NK-92 (cell line): ENCODE measurements around the gene FAM3D.
"Not testable (repeated sequence)": the region's sequence is repeated elsewhere in the genome, so short reads cannot be mapped to it uniquely, and the experiment has no call there.

Experiments used
- DNase-seq: peaks from one replicate; lab custom pipeline; 2025; ENCODE audit not compliant: unreplicated experiment; lab: John Stamatoyannopoulos, UW

FAM3D gene

DNA sequence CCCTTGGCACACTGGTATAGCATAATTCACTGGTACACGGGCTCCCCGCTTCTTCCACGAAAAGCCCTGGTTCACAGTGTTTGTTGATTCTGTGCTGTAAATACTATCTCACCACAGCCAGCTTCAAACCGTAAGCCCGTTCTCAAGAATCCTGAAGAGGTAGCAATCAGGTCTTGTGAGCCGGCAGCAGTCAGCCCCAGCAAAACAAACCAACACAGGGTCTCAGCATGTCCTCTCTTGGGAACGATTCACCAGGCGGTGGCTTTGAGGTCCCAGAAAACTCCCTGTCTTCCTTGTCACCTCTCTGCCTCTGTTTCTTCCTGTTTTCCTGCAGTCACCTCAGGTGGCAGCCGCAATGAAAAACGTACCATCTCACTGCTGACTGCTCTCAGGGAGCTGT lies 19.1 kb upstream of the FAM3D start:
- no peak for DNase-seq

DNA sequence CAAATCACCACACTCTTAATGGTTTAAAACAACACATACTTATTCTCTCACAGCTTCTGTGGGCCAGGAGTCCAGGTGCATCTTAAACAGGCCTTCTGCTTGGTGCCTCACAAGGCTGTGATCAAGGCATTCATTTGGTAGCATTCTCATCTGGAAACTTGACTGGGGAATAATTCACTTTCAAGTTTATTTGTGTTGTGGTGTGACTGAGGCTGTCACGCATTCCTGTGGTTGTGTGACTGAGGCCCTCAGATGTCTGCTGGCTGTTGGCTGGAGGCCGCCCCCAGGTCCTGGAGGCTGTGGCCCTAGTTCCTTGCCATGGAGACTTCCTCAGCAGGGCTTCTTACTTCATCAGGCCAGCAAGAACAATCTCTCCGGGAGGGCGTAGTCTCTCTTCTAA lies 16.9 kb upstream of the FAM3D start:
- DNase-seq, result no peak

- DNase-seq, result no peak
Measured at GRCh38 chr3:58683001-58683458, 16.5 kb upstream of the FAM3D start.

DNA sequence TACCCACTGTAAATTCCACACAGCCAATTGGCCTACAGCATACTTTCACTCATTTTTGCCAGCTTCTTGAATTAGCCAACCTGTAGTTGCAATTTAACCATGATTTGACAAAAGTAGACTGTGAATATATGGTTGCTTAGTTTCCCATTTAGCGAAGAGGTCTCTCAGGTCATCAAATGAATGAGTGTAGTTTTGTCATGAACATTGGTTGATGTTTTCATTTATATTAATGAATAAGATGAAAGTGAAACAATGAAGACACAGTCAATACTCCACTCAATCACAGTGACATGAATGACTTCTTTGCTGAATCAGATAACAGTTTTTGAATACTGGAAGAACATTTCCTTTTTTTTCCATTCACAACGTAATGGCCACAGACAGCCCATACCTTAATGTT lies 15.3 kb upstream of the FAM3D start:
- DNase-seq, result no peak

GRCh38 chr3:58680879-58681525 lies 14.4 kb upstream of the FAM3D start:
- no peak for DNase-seq

- no peak for DNase-seq
Measured at GRCh38 chr3:58679974-58680666, 13.5 kb upstream of the FAM3D start.

DNA sequence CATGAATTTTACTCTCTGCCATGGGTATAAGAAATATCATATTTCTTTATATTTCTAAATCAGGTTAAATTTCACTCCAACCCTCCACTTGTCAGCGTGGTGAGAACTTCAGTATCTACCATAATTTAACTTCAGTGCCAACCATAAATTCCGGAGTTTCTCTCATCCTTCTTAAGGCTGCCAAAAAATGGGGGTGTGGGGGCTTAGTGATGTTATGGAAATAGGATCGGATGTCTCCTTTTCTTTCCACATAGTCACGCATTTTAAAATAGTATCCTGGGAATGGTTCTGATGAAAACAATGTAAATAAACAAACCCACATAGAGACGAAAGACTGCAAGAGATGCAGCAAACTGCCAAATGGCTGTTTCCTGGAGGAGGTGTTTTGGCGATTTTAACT lies 12.9 kb upstream of the FAM3D start:
- DNase-seq, result no peak

DNA sequence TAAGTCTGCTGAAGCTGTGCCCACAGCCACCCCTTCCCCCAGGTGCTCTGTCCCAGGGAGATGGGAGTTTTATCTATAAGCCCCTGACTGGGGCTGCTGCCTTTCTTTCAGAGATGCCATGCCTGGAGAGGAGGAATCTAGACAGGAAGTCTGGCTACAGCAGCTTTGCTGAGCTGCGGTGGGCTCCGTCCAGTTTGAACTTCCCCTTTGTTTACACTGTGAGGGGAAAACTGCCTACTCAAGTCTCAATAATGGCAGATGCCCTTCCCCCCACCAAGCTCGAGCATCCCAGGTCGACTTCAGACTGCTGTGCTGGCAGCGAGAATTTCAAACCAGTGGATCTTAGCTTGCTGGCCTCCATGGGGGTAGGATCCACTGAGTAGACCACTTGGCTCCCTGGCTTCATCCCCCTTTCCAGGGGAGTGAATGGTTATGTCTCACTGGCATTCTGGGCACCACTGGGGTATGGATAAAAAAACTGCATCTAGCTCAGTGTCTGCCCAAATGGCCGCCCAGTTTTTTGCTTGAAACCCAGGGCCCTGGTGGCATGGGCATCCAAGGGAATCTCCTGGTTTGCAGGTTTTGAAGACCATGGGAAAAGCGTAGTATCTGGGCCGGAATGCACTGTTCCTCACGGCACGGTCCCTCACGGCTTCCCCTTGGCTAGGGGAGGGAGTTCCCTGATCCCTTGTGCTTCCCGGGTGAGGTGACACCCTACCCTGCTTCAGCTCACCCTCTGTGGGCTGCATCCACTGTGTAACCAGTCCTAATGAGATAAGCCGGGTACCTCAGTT lies 11.8 kb upstream of the FAM3D start:
- DNase-seq, result not testable (repeated sequence)

DNA sequence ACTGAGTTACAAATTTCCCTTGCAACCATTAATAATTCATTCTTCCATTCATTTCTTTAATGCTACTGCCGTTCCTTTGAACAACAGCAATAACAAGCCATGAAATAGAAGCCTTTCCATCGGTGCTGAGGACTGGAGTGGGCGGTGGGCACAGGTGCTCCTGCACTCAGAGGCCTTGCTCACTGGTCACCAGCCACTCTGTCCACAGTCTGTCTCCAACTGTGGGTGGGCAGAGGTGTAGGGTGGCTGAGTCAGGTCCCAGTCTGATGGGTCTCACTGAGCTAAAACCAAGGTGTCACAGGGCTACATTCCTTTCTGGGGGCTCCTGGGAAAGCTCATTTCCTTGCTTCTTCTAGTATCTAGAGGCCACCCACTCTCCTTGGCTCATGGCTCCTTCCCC lies 6.3 kb upstream of the FAM3D start:
- DNase-seq, result no peak

GRCh38 chr3:58672451-58672850 lies 5.9 kb upstream of the FAM3D start:
- no peak for DNase-seq

DNA sequence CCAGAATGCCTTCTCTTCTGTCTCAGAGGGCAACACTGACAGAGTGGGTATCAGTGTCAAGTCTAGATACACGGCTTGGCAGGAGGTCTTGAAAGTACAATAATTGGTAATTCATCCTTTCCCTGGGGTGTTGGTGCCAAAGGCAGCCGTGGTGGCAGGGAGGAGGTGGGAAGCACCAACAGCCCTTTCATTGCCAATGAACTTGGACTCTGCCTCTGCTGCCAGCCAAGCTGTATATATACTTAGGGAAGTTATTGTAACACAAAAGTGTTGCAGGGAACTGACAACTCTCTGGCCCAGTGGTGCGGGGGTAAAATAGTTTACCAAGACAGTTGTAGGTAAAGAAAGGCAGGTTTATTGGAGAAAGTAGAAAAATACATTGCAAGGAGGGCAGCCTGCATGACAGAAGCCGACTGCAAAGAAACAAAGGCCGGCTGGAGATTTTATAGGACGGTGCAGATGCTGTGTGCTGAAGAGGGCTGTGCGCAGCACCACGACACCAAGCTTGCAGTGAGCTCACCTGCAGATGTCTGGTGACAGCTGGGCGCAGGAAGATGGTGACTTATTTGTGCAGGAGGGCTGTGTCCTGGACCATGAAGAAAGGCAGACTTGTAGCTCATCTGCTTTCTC lies 4.0 kb upstream of the FAM3D start:
- no peak for DNase-seq

- DNase-seq, result no peak
Measured at GRCh38 chr3:58668247-58668646, 1.7 kb upstream of the FAM3D start.

GRCh38 chr3:58667704-58668103 lies 1.1 kb upstream of the FAM3D start:
- no peak for DNase-seq

- no peak for DNase-seq
Measured at GRCh38 chr3:58667229-58667628, 655 bp upstream of the FAM3D start.

- DNase-seq, result no peak
Measured at GRCh38 chr3:58665405-58665804, 1.2 kb downstream of the FAM3D start.

DNA sequence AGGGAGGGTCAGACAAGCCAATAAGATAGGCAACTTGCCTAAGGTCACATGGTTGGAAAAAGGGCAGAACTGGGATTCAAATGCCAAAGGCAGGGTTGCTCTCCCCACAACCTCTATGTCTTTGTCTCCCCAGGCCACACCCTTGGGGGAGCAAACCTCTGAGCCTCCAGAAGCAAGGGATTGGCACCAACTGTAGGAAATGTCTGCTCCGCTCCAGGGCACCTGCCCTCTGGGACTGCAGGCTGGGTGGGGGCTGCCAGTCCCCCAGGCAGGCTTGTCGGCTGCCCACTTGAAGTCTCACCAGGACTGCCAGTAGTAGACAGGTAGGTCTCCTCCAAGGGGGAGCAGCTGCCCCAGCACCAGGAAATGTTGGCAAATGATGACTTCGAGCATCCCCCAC lies 2.0 kb downstream of the FAM3D start:
- no peak for DNase-seq

GRCh38 chr3:58661836-58662420 lies 4.6 kb downstream of the FAM3D start:
- no peak for DNase-seq

DNA sequence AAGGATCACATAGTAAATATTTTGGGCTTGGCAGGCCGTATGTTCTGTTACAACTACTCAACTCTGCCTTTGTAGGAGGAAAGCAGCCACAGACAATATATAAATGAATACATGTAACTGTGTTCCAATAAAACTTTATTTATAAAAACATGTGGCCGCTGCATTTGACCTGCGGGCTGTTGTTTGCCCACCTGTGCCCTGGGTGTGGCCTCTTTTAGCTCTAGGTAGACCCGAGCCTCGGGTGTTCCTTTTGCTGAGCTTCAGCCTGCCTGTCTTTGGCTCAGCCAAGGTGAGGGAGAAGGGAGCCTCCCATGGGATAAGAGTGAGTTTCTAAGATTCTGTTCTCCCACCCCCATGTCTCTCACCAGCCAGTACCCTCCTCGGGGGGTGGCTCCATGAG lies 5.6 kb downstream of the FAM3D start:
- DNase-seq, result no peak

- no peak for DNase-seq
Measured at GRCh38 chr3:58659051-58659675, 7.4 kb downstream of the FAM3D start.

DNA sequence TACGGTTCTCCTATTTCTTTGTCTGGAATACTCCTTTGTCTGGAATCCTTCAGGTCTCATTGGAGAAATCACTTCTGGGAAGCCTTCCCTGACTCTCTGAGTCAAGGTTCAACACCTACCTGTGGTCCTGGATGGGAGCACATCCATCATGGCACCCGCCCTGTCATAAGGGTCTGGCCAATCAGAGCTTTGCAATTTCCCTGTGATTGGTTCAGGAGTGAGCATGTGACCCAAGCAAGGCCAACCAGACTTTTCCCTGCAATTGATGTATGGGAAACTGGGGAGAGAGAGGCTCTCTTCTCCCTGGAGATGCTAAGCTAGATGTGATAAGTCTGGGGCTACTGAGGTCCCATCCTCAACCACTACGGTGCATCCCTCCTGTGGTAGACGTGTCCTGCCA lies 8.1 kb downstream of the FAM3D start:
- no peak for DNase-seq
